WTC11 (cell line): Measurements from ENCODE around the gene KIF3B.

Experiments
- ATF6 ChIP-seq: sonication (generic); formaldehyde crosslinking; IDR thresholded peaks from 2 replicates; pipeline ENCODE4 v1.8.1; 2023; ENCODE audit warnings: mild to moderate bottlenecking, missing genetic modification reagents
- CTCF ChIP-seq: fragments of 200-600 bp; IDR thresholded peaks from 2 replicates; pipeline ENCODE4 v1.8.0; 2022; ENCODE audit warnings: antibody characterized with exemption
- ETV6 ChIP-seq: sonication (generic); formaldehyde crosslinking; IDR thresholded peaks from 2 replicates; pipeline ENCODE4 v1.8.1; 2022; ENCODE audit warnings: mild to moderate bottlenecking, missing genetic modification reagents
- HMGXB4 ChIP-seq: sonication (generic); formaldehyde crosslinking; IDR thresholded peaks from 2 replicates; pipeline ENCODE4 v1.8.1; 2023; ENCODE audit warnings: mild to moderate bottlenecking, moderate library complexity, missing genetic modification reagents
- JUN ChIP-seq: sonication (generic); formaldehyde crosslinking; IDR thresholded peaks from 2 replicates; pipeline ENCODE4 v1.8.0; 2023; ENCODE audit warnings: mild to moderate bottlenecking, missing genetic modification reagents
- MAX ChIP-seq: sonication (generic); formaldehyde crosslinking; IDR thresholded peaks from 2 replicates; pipeline ENCODE4 v1.8.0; 2022; ENCODE audit warnings: mild to moderate bottlenecking, missing genetic modification reagents
- MXD4 ChIP-seq: fragments of 250-450 bp; sonication (Bioruptor Pico); IDR thresholded peaks from 2 replicates; pipeline ENCODE4 v1.8.0; 2021; ENCODE audit warnings: mild to moderate bottlenecking, moderate library complexity, borderline replicate concordance
- NFYB ChIP-seq: sonication (generic); formaldehyde crosslinking; conservative IDR thresholded peaks from 2 replicates; pipeline ENCODE4 v1.8.0; 2022; ENCODE audit warnings: low read depth, missing genetic modification reagents
- NR1H2 ChIP-seq: sonication (generic); formaldehyde crosslinking; IDR thresholded peaks from 2 replicates; pipeline ENCODE4 v1.9.0; 2021; ENCODE audit warnings: mild to moderate bottlenecking, moderate library complexity, missing genetic modification reagents
- ZNF671 ChIP-seq: fragments of 250-450 bp; sonication (Bioruptor Pico); IDR thresholded peaks from 2 replicates; pipeline ENCODE4 v1.8.0; 2021; ENCODE audit warnings: mild to moderate bottlenecking

- TF ChIP-seq CTCF (no peak), NR1H2 (CRISPR knock-in tag) (no peak), MXD4 (CRISPR knock-in tag) (no peak), ZNF671 (CRISPR knock-in tag) (no peak), HMGXB4 (CRISPR knock-in tag) (no peak), JUN (no peak), ETV6 (no peak), MAX (CRISPR knock-in tag) (no peak), ATF6 (no peak), NFYB (no peak)
Measured at GRCh38 chr20:32300647-32301046, 23.2 kb downstream of the KIF3B start.
